SK-N-SH (cell line): ENCODE results near the gene B3GNT3. TPM values are rescaled to one million over a fixed set of nuclear protein-coding genes. Genes with fewer than 3 reads are reported as not detected.

Experiments
- CTCF ChIA-PET: fragments of 300-600, 350-600 bp; formaldehyde crosslinking; extraction: SDS; loops from one replicate; lab custom pipeline; 2021; lab: Yijun Ruan, JAX
- POLR2A ChIA-PET: fragments of 350-600 bp; sonication (Branson Sonifier 250); formaldehyde crosslinking; extraction: SDS; loops from one replicate; lab custom pipeline; 2020; ENCODE audit warnings: antibody characterized with exemption, inconsistent platforms; lab: Yijun Ruan, JAX
- DNase-seq: peaks from one replicate; pipeline ENCODE4 v3.0.0; 2012
- H2AFZ ChIP-seq: fragments of 200-600 bp; sonication (generic); 2 replicates; pipeline ENCODE4 v1.8.1; 2016; ENCODE audit warnings: antibody characterized with exemption, mild to moderate bottlenecking, low read depth
- H3F3A ChIP-seq: fragments of 200-600 bp; sonication (generic); replicated peaks from 2 replicates; pipeline ENCODE3; 2016; ENCODE audit warnings: antibody characterized with exemption, mild to moderate bottlenecking; ENCODE audit not compliant: insufficient read depth
- H3K27ac ChIP-seq, 2 experiments: fragments of 200-500 bp in 1 of 2; fragments of 200-600 bp in 1 of 2; sonication (Bioruptor generic) in 1 of 2; sonication (generic), shearing (Covaris generic) in 1 of 2; 2 replicates each; pipeline versions ENCODE4 v1.5.1 to v1.6.1; 2014 to 2016; ENCODE audit warnings: low read depth in 2 of 2, inconsistent platforms in 1 of 2, low read length in 1 of 2, mild to moderate bottlenecking in 1 of 2, mixed read lengths in 1 of 2
- H3K27me3 ChIP-seq: fragments of 200-600 bp; sonication (generic), shearing (Covaris generic); 2 replicates; pipeline ENCODE4 v1.6.1; 2016; ENCODE audit warnings: mixed run types; ENCODE audit not compliant: insufficient read depth
- H3K36me3 ChIP-seq, 2 experiments: fragments of 200-500 bp in 1 of 2; fragments of 200-600 bp in 1 of 2; sonication (Bioruptor generic) in 1 of 2; sonication (generic) in 1 of 2; replicated peaks in 1 of 2; 2 replicates each; pipeline versions ENCODE3 to v1.5.1; 2014 to 2016; ENCODE audit warnings: low read length in 1 of 2, mild to moderate bottlenecking in 1 of 2; ENCODE audit not compliant: insufficient read depth in 2 of 2, control insufficient read depth in 1 of 2
- H3K4me1 ChIP-seq, 2 experiments: fragments of 200-500 bp in 1 of 2; fragments of 200-600 bp in 1 of 2; sonication (Bioruptor generic) in 1 of 2; sonication (generic), shearing (Covaris generic) in 1 of 2; 2 replicates each; pipeline versions ENCODE4 v1.5.1 to v1.6.1; 2014 to 2016; ENCODE audit warnings: low read depth in 1 of 2, low read length in 1 of 2, mixed run types in 1 of 2; ENCODE audit not compliant: insufficient read depth in 2 of 2, control insufficient read depth in 1 of 2
- H3K4me2 ChIP-seq: fragments of 200-600 bp; sonication (generic), shearing (Covaris generic); 2 replicates; pipeline ENCODE4 v1.6.1; 2017; ENCODE audit warnings: mixed run types
- H3K4me3 ChIP-seq, 2 experiments: fragments of 200-500 bp in 1 of 2; fragments of 200-600 bp in 1 of 2; sonication (Bioruptor generic) in 1 of 2; sonication (generic), shearing (Covaris generic) in 1 of 2; 2 replicates each; pipeline versions ENCODE4 v1.5.1 to v1.8.1; 2014 to 2016; ENCODE audit warnings: low read depth in 2 of 2, inconsistent platforms in 1 of 2, low read length in 1 of 2, mild to moderate bottlenecking in 1 of 2, mixed read lengths in 1 of 2, moderate library complexity in 1 of 2
- H3K79me2 ChIP-seq: fragments of 200-600 bp; sonication (generic); 2 replicates; pipeline ENCODE4 v1.8.1; 2017; ENCODE audit warnings: mild to moderate bottlenecking; ENCODE audit not compliant: insufficient read depth
- H3K9ac ChIP-seq: fragments of 200-600 bp; sonication (generic); 2 replicates; pipeline ENCODE4 v1.6.1; 2017; ENCODE audit warnings: mixed run types
- H3K9me2 ChIP-seq: fragments of 200-600 bp; sonication (generic); 2 replicates; pipeline ENCODE4 v1.6.1; 2017; ENCODE audit warnings: mixed run types
- H3K9me3 ChIP-seq: fragments of 200-600 bp; sonication (generic); 2 replicates; pipeline ENCODE4 v1.6.1; 2017; ENCODE audit warnings: mixed run types, mild to moderate bottlenecking, moderate library complexity
- H4K20me1 ChIP-seq: fragments of 200-600 bp; sonication (generic); 2 replicates; pipeline ENCODE4 v1.6.1; 2017; ENCODE audit warnings: mild to moderate bottlenecking, mixed run types; ENCODE audit not compliant: insufficient read depth
- CHD2 ChIP-seq: fragments of 150-350 bp; IDR thresholded peaks from 2 replicates; pipeline ENCODE4 v1.6.1; 2018; ENCODE audit warnings: low read length; ENCODE audit not compliant: partially characterized antibody
- EP300 ChIP-seq, 2 experiments: IDR thresholded peaks; 2 replicates each; pipeline versions ENCODE4 v1.4.0 to v1.6.1; 2012; ENCODE audit warnings: borderline replicate concordance in 1 of 2, low read depth in 1 of 2, low read length in 1 of 2
- EZH2phosphoT487 ChIP-seq: fragments of 200-600 bp; sonication (generic); IDR thresholded peaks from 2 replicates; pipeline ENCODE4 v1.6.1; 2017; ENCODE audit warnings: low read depth, mixed run types, mild to moderate bottlenecking, antibody characterized with exemption, moderate library complexity, borderline replicate concordance
- FOSL2 ChIP-seq: IDR thresholded peaks from 2 replicates; pipeline ENCODE4 v1.4.0; 2012; ENCODE audit warnings: low read depth, mild to moderate bottlenecking, moderate library complexity, borderline replicate concordance
- GABPA ChIP-seq: IDR thresholded peaks from 2 replicates; pipeline ENCODE4 v1.4.0; 2012; ENCODE audit warnings: low read depth, mild to moderate bottlenecking
- JUND ChIP-seq: IDR thresholded peaks from 2 replicates; pipeline ENCODE4 v1.4.0; 2012
- MAX ChIP-seq: IDR thresholded peaks from 2 replicates; pipeline ENCODE4 v1.4.0; 2012; ENCODE audit warnings: low read depth
- NFIC ChIP-seq: IDR thresholded peaks from 2 replicates; pipeline ENCODE4 v1.4.0; 2012; ENCODE audit warnings: borderline replicate concordance
- NRF1 ChIP-seq: IDR thresholded peaks from 2 replicates; pipeline ENCODE4 v1.6.1; 2012; ENCODE audit warnings: low read depth, mild to moderate bottlenecking, low read length
- PBX3 ChIP-seq: IDR thresholded peaks from 2 replicates; pipeline ENCODE4; 2012
- POLR2AphosphoS5 ChIP-seq: IDR thresholded peaks from 2 replicates; pipeline ENCODE4 v1.6.1; 2012; ENCODE audit warnings: low read depth, low read length
- RAD21 ChIP-seq: IDR thresholded peaks from 2 replicates; pipeline ENCODE4 v1.6.1; 2012; ENCODE audit warnings: mild to moderate bottlenecking, low read length
- RCOR1 ChIP-seq: fragments of 150-350 bp; IDR thresholded peaks from 2 replicates; pipeline ENCODE4 v1.6.1; 2017; ENCODE audit warnings: antibody characterized with exemption, low read length
- REST ChIP-seq: IDR thresholded peaks from 2 replicates; pipeline ENCODE4 v1.6.1; 2012; ENCODE audit warnings: mild to moderate bottlenecking, low read depth, low read length, moderate library complexity
- RFX5 ChIP-seq: IDR thresholded peaks from 2 replicates; pipeline ENCODE4 v1.6.1; 2012; ENCODE audit warnings: mild to moderate bottlenecking, improper control_type of control experiment, low read length
- RXRA ChIP-seq: IDR thresholded peaks from 2 replicates; pipeline ENCODE4 v1.4.0; 2012; ENCODE audit warnings: low read depth, mild to moderate bottlenecking, borderline replicate concordance
- TCF12 ChIP-seq: IDR thresholded peaks from 2 replicates; pipeline ENCODE4 v1.4.0; 2012
- USF1 ChIP-seq: IDR thresholded peaks from 2 replicates; pipeline ENCODE4 v1.4.0; 2012; ENCODE audit warnings: low read depth, borderline replicate concordance
- ZBTB33 ChIP-seq: IDR thresholded peaks from 2 replicates; pipeline ENCODE4 v1.4.0; 2012; ENCODE audit warnings: low read depth, borderline replicate concordance
- WGBS: methylation state at CpG from one replicate; pipeline ENCODE4 v1.1.6; 2017; ENCODE audit warnings: low lambda C conversion rate; 5-methylcytosine and 5-hydroxymethylcytosine counted together
- polyA plus RNA-seq, 3 experiments: library from polyadenylated mRNA; depleted of rRNA; stranded (reverse); fragments of >200 nt; gene quantifications; 2 replicates each; pipeline ENCODE4 v1.2.3, GENCODE V29; 2012

B3GNT3 gene
- polyA plus RNA-seq, 1 of the 3 experiments (the other 2 are of a cell fraction) = not detected

DNA sequence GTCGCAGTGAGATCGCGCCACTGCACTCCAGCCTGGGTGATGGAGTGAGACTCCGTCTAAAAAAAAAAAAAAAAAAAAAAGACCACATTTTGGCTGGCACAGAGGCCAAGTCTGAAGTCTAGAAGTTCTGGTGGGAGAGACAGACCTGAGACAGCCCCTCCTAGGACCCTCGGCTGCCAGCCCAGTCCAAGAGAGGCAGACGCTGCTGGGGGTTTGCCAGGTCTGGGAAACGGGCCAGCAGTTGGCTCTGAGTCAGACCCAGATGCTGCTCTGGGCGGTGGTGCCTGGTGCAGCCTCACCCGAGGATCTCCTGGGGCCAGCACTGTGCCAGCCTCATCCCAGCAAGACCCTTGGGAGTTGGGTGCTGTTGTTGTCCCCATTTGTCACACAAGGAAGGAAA lies 37.8 kb upstream of the B3GNT3 start:
- Histone ChIP-seq H3K4me3 (no peak overlapping the region), H3K9me2 (no peaks in the 10 kb centered on the region), H3K27ac (no peak overlapping the region; a peak in 1 of 4 replicates), H3K27me3 (no peaks in the 10 kb centered on the region), H2AFZ (no peak overlapping the region), H3F3A (no peaks in the 10 kb centered on the region), H3K9me3 (no peaks in the 10 kb centered on the region), H4K20me1 (no peaks in the 10 kb centered on the region), H3K36me3 (no peaks in the 10 kb centered on the region), H3K4me2 (peak overlapping the region; percentile 37; the same call in 1 of the 2 replicates), H3K79me2 (no peaks in the 10 kb centered on the region), H3K4me1 (peaks cover 9 to 17% of the 10 kb centered on the region in 2 experiments; a peak in 1 of 4 replicates), H3K9ac (no peak overlapping the region)
- 27% methylated on average over 6 of the region's 9 CpGs for WGBS
- TF ChIP-seq GABPA = no peak
- TF ChIP-seq PBX3 = no peak
- no peak for TF ChIP-seq USF1
- no peak for TF ChIP-seq RXRA
- TF ChIP-seq ZBTB33 = no peak
- no peak for TF ChIP-seq MAX
- TF ChIP-seq RFX5 = no peak
- peak; percentile 37; the same call in 1 of the 2 replicates for TF ChIP-seq RCOR1
- TF ChIP-seq TCF12 = peak; percentile 75
- TF ChIP-seq EP300 (IDR thresholded peaks at IDR 0.05; ENCODE audit: borderline replicate concordance in 1 of 2, low read depth in 1 of 2, low read length in 1 of 2) = 0 out of 4 replicates have a peak, but pooled peaks of 1 of the 2 experiments have one; percentile 48
- no peak for TF ChIP-seq RAD21
- TF ChIP-seq EZH2phosphoT487 = no peak
- peak; percentile 24 for TF ChIP-seq CHD2
- TF ChIP-seq FOSL2 = peak; percentile 45; the same call in 1 of the 2 replicates
- no peak; the same call in 1 of the 2 replicates for TF ChIP-seq JUND
- TF ChIP-seq NRF1 = no peak
- TF ChIP-seq REST = no peak
- peak; percentile 91 for TF ChIP-seq NFIC
- TF ChIP-seq POLR2AphosphoS5 = no peak
- CTCF ChIA-PET = no interaction called here
- POLR2A ChIA-PET = interaction anchor here (0.6 to 1.6 kb wide), 3 partner anchors 22 to 411 kb away, joined by 3 to 6 read pairs (median 6); partner anchors contain the start of gene RPL18A
- peak; percentile 76 for DNase-seq
